ENCODE data around the gene UBE2G1.

The UBE2G1 gene

GRCh38 chr17:4241535-4241934 is 124.9 kb downstream of the UBE2G1 start:
- DNase-seq, result no peak

GRCh38 chr17:4236456-4236855 is 130.0 kb downstream of the UBE2G1 start:
- DNase-seq, result no peak

GRCh38 chr17:4235372-4236279 is 130.8 kb downstream of the UBE2G1 start:
- no peak for DNase-seq

- no peak for DNase-seq
These were observed 132.1 kb downstream of the UBE2G1 start for GRCh38 chr17:4234401-4234800.

- DNase-seq, result no peak
These were observed 132.7 kb downstream of the UBE2G1 start for GRCh38 chr17:4233668-4234258.

- DNase-seq, result no peak
These were observed 134.2 kb downstream of the UBE2G1 start for GRCh38 chr17:4232168-4232813.

- no peak for DNase-seq
These were observed 136.6 kb downstream of the UBE2G1 start for GRCh38 chr17:4229627-4230541.

- no peak for DNase-seq
These were observed 144.4 kb downstream of the UBE2G1 start for GRCh38 chr17:4221899-4222659.

GRCh38 chr17:4221163-4221562 is 145.3 kb downstream of the UBE2G1 start:
- no peak for DNase-seq

GRCh38 chr17:4220655-4221054 is 145.8 kb downstream of the UBE2G1 start:
- DNase-seq, result no peak
